Ovary (tissue), 9 donors: Measurements from ENCODE around the gene ADARB2. TPM values are rescaled to one million over a fixed set of nuclear protein-coding genes. Genes with fewer than 3 reads are reported as not detected.

Source experiments
- DNase-seq, 5 donors: peaks; one replicate each; pipeline ENCODE4 v3.0.0-alpha.2; 2019 to 2020
- H3K27ac ChIP-seq, 2 donors: fragments of 200-600 bp; one replicate each; pipeline versions ENCODE4 v1.5.1 to v1.8.0; 2019 to 2022
- H3K27me3 ChIP-seq: fragments of 200-600 bp; one replicate; pipeline ENCODE4 v1.8.0; 2022
- H3K36me3 ChIP-seq: fragments of 200-600 bp; sonication (generic); one replicate; pipeline ENCODE4 v1.5.1; 2019
- H3K4me1 ChIP-seq: one replicate; pipeline ENCODE4 v1.8.1; 2013; ENCODE audit warnings: mild to moderate bottlenecking, moderate library complexity; ENCODE audit not compliant: insufficient read depth
- H3K4me3 ChIP-seq: fragments of 200-600 bp; sonication (generic); one replicate; pipeline ENCODE4 v1.5.1; 2017
- H3K9me3 ChIP-seq, 2 donors: fragments of 200-600 bp in 1 of 2; sonication (generic) in 1 of 2; one replicate each; pipeline versions ENCODE4 v1.5.1 to v1.8.1; 2013 to 2019; ENCODE audit warnings: mild to moderate bottlenecking in 1 of 2, moderate library complexity in 1 of 2
- EP300 ChIP-seq: sonication (generic); formaldehyde crosslinking; IDR thresholded peaks from one replicate; pipeline ENCODE4 v1.6.1; 2017; ENCODE audit warnings: antibody characterized with exemption
- POLR2A ChIP-seq: fragments of 450-650 bp; IDR thresholded peaks from one replicate; pipeline ENCODE4 v1.6.1; 2017; ENCODE audit warnings: antibody characterized with exemption, mild to moderate bottlenecking, moderate library complexity
- WGBS, 3 donors: extraction: QIAGEN DNeasy Blood & Tissue Kit in 1 of 3; methylation state at CpG; one replicate each; pipeline versions ENCODE4 v1.1.5 to v1.1.7; 2013 to 2017; 5-methylcytosine and 5-hydroxymethylcytosine counted together
- intact Hi-C, 4 donors: fragments of 100-400 bp; cut with DNase I; formaldehyde crosslinking; loops; one replicate each; pipeline versions ENCODE4 v1.11.0 to v1.15.1; 2022 to 2023
- polyA plus RNA-seq, 2 donors: library from polyadenylated mRNA; stranded (reverse); fragments of 200-250 nt in 1 of 2; fragments of 350-450 nt in 1 of 2; fragmentation: Illumina TruSeq in 1 of 2; extraction: RNeasy Lipid Tissue Mini Kit (QIAGEN cat#74804) in 1 of 2; gene quantifications; one replicate each; pipeline ENCODE4 v1.2.3, GENCODE V29; 2013 to 2014
- total RNA-seq, 7 donors: library from RNA; depleted of rRNA in 2 of 7; stranded (reverse); fragments of >200 nt in 2 of 7; fragmentation: NEBNext Ultra II Directional in 3 of 7; extraction: Animal tissue kit (Norgen Biotek cat#: 25700) in 3 of 7; gene quantifications; one replicate each; pipeline versions ENCODE4 v1.1.0 to v1.2.4, GENCODE V29; 2016 to 2023
- TF ChIP-seq, protein P1 (sequence below), 3 donors: fragments of 450-650 bp in 2 of 3; fragments of 200-600 bp in 1 of 3; IDR thresholded peaks; one replicate each; pipeline versions ENCODE4 v1.5.1 to v1.8.0; 2016 to 2022; ENCODE audit warnings: antibody characterized with exemption in 3 of 3, mild to moderate bottlenecking in 1 of 3
- donor health status: DM: no; HTN: no; CAD: no; lungs with moderate emphysema.
- donor health status: DM: no; HTN: no; CAD: no.
- donor health status: Bipolar disorder and iron deficiency.
- donor health status: DM: yes; HTN: yes; CAD: no.
- donor health status: DM: no; HTN: no; CAD: no.
- donor health status: DM: yes; HTN: yes; CAD: no.

ADARB2 gene
- total and polyA plus RNA-seq, 9 donors: 0.12 to 2.0 (median 0.36) TPM; not detected in 2

DNA sequence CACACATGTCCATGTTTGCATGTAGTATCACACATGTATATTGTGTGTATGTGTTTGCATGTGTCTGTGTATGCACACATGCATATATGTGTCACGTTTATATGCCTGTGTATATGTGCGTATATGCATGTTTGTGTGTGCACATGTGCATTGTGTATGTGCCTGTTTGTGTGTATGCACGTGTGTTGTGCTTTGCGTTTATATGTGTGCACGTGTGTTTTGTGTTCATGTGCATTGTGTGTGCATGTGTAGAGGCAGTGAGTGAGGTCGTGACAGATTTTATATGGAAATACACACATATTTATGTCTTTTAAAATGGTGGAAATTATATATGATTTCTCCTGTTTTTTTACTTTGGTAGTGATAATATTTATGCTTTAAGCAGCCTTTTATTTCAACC, 41.2 kb downstream of the ADARB2 start:
- no peak overlapping the region for H3K4me3 ChIP-seq
- DNase-seq: no peak
- intact Hi-C loops: no loop called here
- TF ChIP-seq POLR2A: no peak
- TF ChIP-seq EP300: no peak
- TF ChIP-seq, protein P1, sequence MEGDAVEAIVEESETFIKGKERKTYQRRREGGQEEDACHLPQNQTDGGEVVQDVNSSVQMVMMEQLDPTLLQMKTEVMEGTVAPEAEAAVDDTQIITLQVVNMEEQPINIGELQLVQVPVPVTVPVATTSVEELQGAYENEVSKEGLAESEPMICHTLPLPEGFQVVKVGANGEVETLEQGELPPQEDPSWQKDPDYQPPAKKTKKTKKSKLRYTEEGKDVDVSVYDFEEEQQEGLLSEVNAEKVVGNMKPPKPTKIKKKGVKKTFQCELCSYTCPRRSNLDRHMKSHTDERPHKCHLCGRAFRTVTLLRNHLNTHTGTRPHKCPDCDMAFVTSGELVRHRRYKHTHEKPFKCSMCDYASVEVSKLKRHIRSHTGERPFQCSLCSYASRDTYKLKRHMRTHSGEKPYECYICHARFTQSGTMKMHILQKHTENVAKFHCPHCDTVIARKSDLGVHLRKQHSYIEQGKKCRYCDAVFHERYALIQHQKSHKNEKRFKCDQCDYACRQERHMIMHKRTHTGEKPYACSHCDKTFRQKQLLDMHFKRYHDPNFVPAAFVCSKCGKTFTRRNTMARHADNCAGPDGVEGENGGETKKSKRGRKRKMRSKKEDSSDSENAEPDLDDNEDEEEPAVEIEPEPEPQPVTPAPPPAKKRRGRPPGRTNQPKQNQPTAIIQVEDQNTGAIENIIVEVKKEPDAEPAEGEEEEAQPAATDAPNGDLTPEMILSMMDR (IDR thresholded peaks at IDR 0.05): no peak
- WGBS, 3 donors: 92 to 93% (median 93%) methylated on average over 6 of the region's 6 CpGs
- no peaks in the 10 kb centered on the region for H3K4me1 ChIP-seq
- no peaks in the 10 kb centered on the region for H3K36me3 ChIP-seq
- H3K27ac ChIP-seq: no peak overlapping the region
- no peaks in the 10 kb centered on the region for H3K9me3 ChIP-seq
- H3K27me3 ChIP-seq: no peaks in the 10 kb centered on the region

DNA sequence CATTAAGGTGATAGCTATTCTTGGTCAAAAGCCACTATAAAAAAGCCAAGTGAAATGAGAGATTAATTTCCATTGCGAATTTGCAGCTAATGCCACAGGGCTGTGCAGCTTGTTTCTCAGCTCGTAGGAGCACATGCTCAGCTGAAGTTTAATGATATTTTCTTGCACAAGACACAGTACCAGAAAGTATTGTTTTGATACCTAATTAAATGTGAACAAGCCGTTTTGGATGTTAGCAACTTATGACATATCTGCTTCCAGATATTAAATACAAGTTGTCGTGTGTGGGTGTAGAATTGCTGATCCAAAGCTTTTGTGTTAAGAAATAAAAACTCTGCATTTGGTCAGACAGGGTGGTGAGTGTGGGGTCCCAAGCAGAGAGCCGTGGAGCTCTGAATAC, 47.2 kb downstream of the ADARB2 start:
- DNase-seq: no peak
- TF ChIP-seq POLR2A (no peak), EP300 (no peak)
- TF ChIP-seq, protein P1 (IDR thresholded peaks at IDR 0.05): no peak
- no peak overlapping the region for H3K27ac ChIP-seq
- H3K4me3 ChIP-seq: no peak overlapping the region
- WGBS, 3 donors: 35 to 44% (median 39%) methylated on average over 5 of the region's 5 CpGs
- no peaks in the 10 kb centered on the region for H3K36me3 ChIP-seq
- no peaks in the 10 kb centered on the region for H3K9me3 ChIP-seq
- intact Hi-C loops: no loop called here
- H3K27me3 ChIP-seq: no peaks in the 10 kb centered on the region
- no peaks in the 10 kb centered on the region for H3K4me1 ChIP-seq

DNA sequence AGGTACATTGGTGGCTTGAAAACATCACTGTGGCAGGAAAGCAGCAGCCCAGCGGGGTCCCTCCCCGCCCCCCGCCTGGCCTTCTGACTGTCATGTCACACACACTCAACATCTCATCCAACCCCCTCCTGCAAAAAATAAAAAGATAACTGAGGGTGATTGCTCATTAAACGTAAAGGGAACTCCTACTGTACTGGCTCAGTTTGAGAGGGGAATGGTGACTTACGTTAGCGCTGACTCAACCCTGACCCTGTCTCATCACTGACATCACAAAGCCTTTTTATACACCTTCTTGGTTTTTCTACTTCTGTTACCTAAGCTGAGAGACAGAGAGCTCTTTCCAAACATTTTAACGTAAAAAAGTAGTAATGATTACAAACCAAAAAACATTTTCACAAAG, 48.8 kb downstream of the ADARB2 start:
- intact Hi-C loops: no loop called here
- DNase-seq: no peak
- no peaks in the 10 kb centered on the region for H3K36me3 ChIP-seq
- H3K27me3 ChIP-seq: no peaks in the 10 kb centered on the region
- no peak overlapping the region for H3K27ac ChIP-seq
- no peaks in the 10 kb centered on the region for H3K9me3 ChIP-seq
- H3K4me3 ChIP-seq: no peak overlapping the region
- no peaks in the 10 kb centered on the region for H3K4me1 ChIP-seq
- 77 to 82% (median 80%) methylated on average over 7 of the region's 7 CpGs for WGBS, 3 donors
- TF ChIP-seq POLR2A (no peak), EP300 (no peak)
- TF ChIP-seq, protein P1 (IDR thresholded peaks at IDR 0.05): no peak

DNA sequence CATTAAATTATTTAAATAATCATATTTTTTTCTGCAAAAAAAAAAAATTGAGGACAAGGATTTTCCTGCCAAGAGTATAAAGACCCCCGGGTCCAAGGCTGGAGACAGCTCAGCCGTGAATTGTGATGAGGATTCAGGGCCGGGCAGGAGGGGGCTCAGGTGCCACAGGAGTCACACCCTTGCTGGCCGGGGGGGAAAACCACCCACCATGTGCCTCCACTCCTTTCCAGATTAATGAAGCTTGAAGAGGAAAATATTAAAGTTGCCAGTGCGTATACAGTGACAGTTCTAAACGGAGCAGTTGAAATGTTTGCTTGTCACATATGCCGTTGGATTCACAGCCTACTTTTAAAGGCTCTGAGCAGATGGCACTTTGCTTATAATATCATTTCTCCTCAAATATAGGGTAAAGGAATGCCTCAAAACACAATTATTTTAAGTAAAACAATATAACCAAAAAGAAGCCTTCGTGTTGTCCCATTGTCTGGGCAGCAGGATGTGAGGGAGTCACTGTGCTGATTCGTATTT, 49.6 kb downstream of the ADARB2 start:
- TF ChIP-seq, protein P1 (IDR thresholded peaks at IDR 0.05): no peak
- TF ChIP-seq EP300: no peak
- no peak for TF ChIP-seq POLR2A
- 71 to 83% (median 73%) methylated on average over 9 of the region's 9 CpGs for WGBS, 3 donors
- Histone ChIP-seq H3K4me3 (no peak overlapping the region), H3K9me3 (no peaks in the 10 kb centered on the region), H3K27me3 (no peaks in the 10 kb centered on the region), H3K27ac (no peak overlapping the region), H3K36me3 (no peaks in the 10 kb centered on the region), H3K4me1 (no peaks in the 10 kb centered on the region)
- DNase-seq: no peak
- intact Hi-C loops: no loop called here
